Measurements from ENCODE around the gene TMEM63B.
"Not testable (repeated sequence)": the region's sequence is repeated elsewhere in the genome, so short reads cannot be mapped to it uniquely, and the experiment has no call there.

- not testable (repeated sequence) for TF ChIP-seq CTCF, POLR2AphosphoS5, POLR2A, EP300 (IDR thresholded peaks at IDR 0.05)
These were observed 58.0 kb downstream of the TMEM63B start for GRCh38 chr6:44185356-44185755.
